Thoracic aorta (tissue), 2 donors: Measurements from ENCODE around the gene TRIM46. TPM values are rescaled to one million over a fixed set of nuclear protein-coding genes. Genes with fewer than 3 reads are reported as not detected.
"Not testable (repeated sequence)": the region's sequence is repeated elsewhere in the genome, so short reads cannot be mapped to it uniquely, and the experiment has no call there.

Source experiments
- ATAC-seq: fragments of 150-250 bp; one replicate; pipeline ENCODE4 v1.8.0; 2017; ENCODE audit warnings: low read depth; ENCODE audit not compliant: insufficient number of reproducible peaks, low FRiP score
- DNase-seq: peaks from one replicate; pipeline ENCODE4 v3.0.0-alpha.2; 2020; ENCODE audit warnings: low spot score
- H3K27ac ChIP-seq, 2 donors: fragments of 200-600 bp; sonication (generic); 1 replicate in 1 of 2; 2 replicates in 1 of 2; pipeline ENCODE4 v1.5.1; 2016; ENCODE audit warnings: mild to moderate bottlenecking in 2 of 2, moderate library complexity in 2 of 2
- H3K27me3 ChIP-seq: fragments of 200-600 bp; sonication (generic); replicated peaks from 2 replicates; pipeline ENCODE4 v1.6.0; 2016; ENCODE audit warnings: mild to moderate bottlenecking; ENCODE audit not compliant: insufficient read depth
- H3K36me3 ChIP-seq: fragments of 200-600 bp; sonication (generic); one replicate; pipeline ENCODE4 v1.5.1; 2016
- H3K4me1 ChIP-seq, 2 donors: fragments of 200-600 bp; sonication (generic); 1 replicate in 1 of 2; 2 replicates in 1 of 2; pipeline versions ENCODE4 v1.5.1 to v1.6.0; 2016; ENCODE audit warnings: low read depth in 2 of 2, mild to moderate bottlenecking in 1 of 2; ENCODE audit not compliant: control insufficient read depth in 1 of 2
- H3K4me3 ChIP-seq: fragments of 200-600 bp; sonication (generic); 2 replicates; pipeline ENCODE4 v1.5.1; 2016; ENCODE audit warnings: mild to moderate bottlenecking
- H3K9me3 ChIP-seq: fragments of 200-600 bp; sonication (generic); 2 replicates; pipeline ENCODE4 v1.5.1; 2016
- CTCF ChIP-seq: fragments of 200-600 bp; sonication (generic); IDR thresholded peaks from one replicate; pipeline ENCODE4 v1.5.1; 2019; ENCODE audit warnings: antibody characterized with exemption
- total RNA-seq, 2 donors: library from RNA; depleted of rRNA; stranded (reverse); fragments of >200 nt; gene quantifications; one replicate each; pipeline versions ENCODE4 v1.1.0 to v1.2.3, GENCODE V29; 2016

Gene TRIM46
- total RNA-seq, 2 donors from 2014 or later: 2.7 to 5.8 TPM

GRCh38 chr1:155167166-155168104 is 6.2 kb upstream of the TRIM46 start:
- Histone ChIP-seq H3K27me3 (no peaks in the 10 kb centered on the region), H3K4me1 (peaks cover 6 to 13% of the 10 kb centered on the region in 2 donors), H3K9me3 (no peaks in the 10 kb centered on the region), H3K4me3 (peak overlapping the region; percentile 41), H3K27ac (no peak overlapping the region), H3K36me3 (peaks cover 7% of the 10 kb centered on the region)
- ATAC-seq: no peak
- peak; percentile 86 for TF ChIP-seq CTCF
- DNase-seq: no peak

- not testable (repeated sequence) for H3K27ac ChIP-seq, H3K4me3 ChIP-seq
Observed at GRCh38 chr1:155168105-155168445, 5.6 kb upstream of the TRIM46 start.

GRCh38 chr1:155168456-155169210 is 5.0 kb upstream of the TRIM46 start:
- TF ChIP-seq CTCF: no peak
- Histone ChIP-seq H3K27me3 (no peaks in the 10 kb centered on the region), H3K4me3 (no peak overlapping the region), H3K27ac (no peak overlapping the region), H3K9me3 (no peaks in the 10 kb centered on the region), H3K36me3 (peaks cover 7% of the 10 kb centered on the region), H3K4me1 (peaks cover 6 to 18% of the 10 kb centered on the region in 2 donors)
- DNase-seq (no peak), ATAC-seq (no peak)

More at GRCh38 chr1:155168105-155168445, 5.6 kb upstream of the TRIM46 start:
- DNase-seq, ATAC-seq, H3K36me3 ChIP-seq, H3K27me3 ChIP-seq, H3K9me3 ChIP-seq: not testable (repeated sequence)
- peaks cover 6 to 15% of the 10 kb centered on the region in 2 donors for H3K4me1 ChIP-seq

- Histone ChIP-seq H3K36me3 (peaks cover 7% of the 10 kb centered on the region), H3K27ac (no peak overlapping the region), H3K27me3 (no peaks in the 10 kb centered on the region), H3K4me1 (peaks cover 6 to 27% of the 10 kb centered on the region in 2 donors), H3K9me3 (no peaks in the 10 kb centered on the region), H3K4me3 (no peak overlapping the region)
- no peak for ATAC-seq
- no peak for DNase-seq
- TF ChIP-seq CTCF: no peak
Observed at GRCh38 chr1:155169541-155169940, 4.1 kb upstream of the TRIM46 start.

- Histone ChIP-seq H3K27me3 (no peaks in the 10 kb centered on the region), H3K4me3 (no peak overlapping the region), H3K4me1 (peaks cover 6 to 31% of the 10 kb centered on the region in 2 donors), H3K27ac (no peak overlapping the region), H3K36me3 (peaks cover 7% of the 10 kb centered on the region), H3K9me3 (no peaks in the 10 kb centered on the region)
- no peak for ATAC-seq
- DNase-seq: no peak
- no peak for TF ChIP-seq CTCF
Observed at GRCh38 chr1:155170101-155170785, 3.4 kb upstream of the TRIM46 start.
